Measurements from ENCODE around the gene HERPUD2.
A peak's percentile ranks its signal among the peaks of the same experiment; 100 is the strongest.
"Not testable (repeated sequence)": the region's sequence is repeated elsewhere in the genome, so short reads cannot be mapped to it uniquely, and the experiment has no call there.

Gene HERPUD2

GRCh38 chr7:35676211-35676610, 18.7 kb downstream of the HERPUD2 start:
- DNase-seq = no peak

- no peak for DNase-seq
These were observed 23.9 kb downstream of the HERPUD2 start for GRCh38 chr7:35670856-35671569.

- DNase-seq = not testable (repeated sequence)
These were observed 34.5 kb downstream of the HERPUD2 start for GRCh38 chr7:35660411-35660810.

GRCh38 chr7:35658606-35659201, 36.2 kb downstream of the HERPUD2 start:
- DNase-seq = no peak

GRCh38 chr7:35657125-35657524, 37.8 kb downstream of the HERPUD2 start:
- DNase-seq = no peak

- not testable (repeated sequence) for DNase-seq
These were observed 40.4 kb downstream of the HERPUD2 start for GRCh38 chr7:35654558-35654957.

GRCh38 chr7:35652124-35652523, 42.8 kb downstream of the HERPUD2 start:
- DNase-seq = no peak

GRCh38 chr7:35650751-35651150, 44.2 kb downstream of the HERPUD2 start:
- no peak for DNase-seq

GRCh38 chr7:35649711-35650110, 45.2 kb downstream of the HERPUD2 start:
- DNase-seq = no peak

- no peak for DNase-seq
These were observed 46.6 kb downstream of the HERPUD2 start for GRCh38 chr7:35648367-35648766.

GRCh38 chr7:35647171-35647574, 47.8 kb downstream of the HERPUD2 start:
- peak; percentile 15 for DNase-seq

GRCh38 chr7:35646289-35647023, 48.5 kb downstream of the HERPUD2 start:
- no peak for DNase-seq

- no peak for DNase-seq
These were observed 49.2 kb downstream of the HERPUD2 start for GRCh38 chr7:35645691-35646090.

- no peak for DNase-seq
These were observed 64.6 kb downstream of the HERPUD2 start for GRCh38 chr7:35630024-35630972.

- peak; percentile 11 for DNase-seq
These were observed 70.4 kb downstream of the HERPUD2 start for GRCh38 chr7:35624299-35625186.

GRCh38 chr7:35623381-35623780, 71.6 kb downstream of the HERPUD2 start:
- DNase-seq = peak; percentile 33

- no peak for DNase-seq
These were observed 75.1 kb downstream of the HERPUD2 start for GRCh38 chr7:35619863-35620262.

GRCh38 chr7:35617041-35617440, 77.9 kb downstream of the HERPUD2 start:
- DNase-seq = no peak

GRCh38 chr7:35613150-35613549, 81.8 kb downstream of the HERPUD2 start:
- DNase-seq = no peak

GRCh38 chr7:35605760-35606159, 89.2 kb downstream of the HERPUD2 start:
- no peak for DNase-seq

- no peak for DNase-seq
These were observed 90.3 kb downstream of the HERPUD2 start for GRCh38 chr7:35604595-35604994.

- no peak for DNase-seq
These were observed 95.3 kb downstream of the HERPUD2 start for GRCh38 chr7:35599645-35600044.
